K562 (cell line): ENCODE results near the gene MFAP3.

Experiments
- ARID4B ChIP-seq: sonication (generic); formaldehyde crosslinking; IDR thresholded peaks from 2 replicates; pipeline ENCODE4 v1.8.0; 2022; ENCODE audit warnings: mild to moderate bottlenecking, missing genetic modification reagents
- CHD4 ChIP-seq: fragments of 200-600 bp; sonication (generic); IDR thresholded peaks from 3 replicates; pipeline ENCODE4 v1.6.1; 2012; ENCODE audit warnings: low read depth, mild to moderate bottlenecking, mixed read lengths, low read length, inconsistent platforms; ENCODE audit not compliant: insufficient read depth, insufficient replicate concordance, poor library complexity, severe bottlenecking
- CTCF ChIP-seq, 3 experiments: IDR thresholded peaks in 2 of 3; conservative IDR thresholded peaks in 1 of 3; 2 replicates each; pipeline ENCODE4 v1.5.1; 2011 to 2012; ENCODE audit warnings: low read length in 3 of 3, mild to moderate bottlenecking in 3 of 3, control low read depth in 2 of 3, improper control_type of control experiment in 1 of 3, inconsistent platforms in 1 of 3, low read depth in 1 of 3, mixed read lengths in 1 of 3, moderate library complexity in 1 of 3; ENCODE audit not compliant: insufficient read depth in 2 of 3

GRCh38 chr5:154087260-154087659 is 48.5 kb downstream of the MFAP3 start:
- TF ChIP-seq CTCF (IDR thresholded peaks at IDR 0.05 in 2 of 3, conservative IDR thresholded peaks at IDR 0.05 in 1 of 3; ENCODE audit: insufficient read depth in 2 of 3, low read depth in 1 of 3, low read length in 3 of 3) (no peak), CHD4 (no peak), ARID4B (no peak)
